ENCODE data around the gene EIF2A.
"Not testable (repeated sequence)": the region's sequence is repeated elsewhere in the genome, so short reads cannot be mapped to it uniquely, and the experiment has no call there.

The EIF2A gene

GRCh38 chr3:150603153-150603979, 56.8 kb downstream of the EIF2A start, which contains the start of gene SELENOT:
Gene SELENOT, plus strand, starts transcription at chr3:150603321. Its CDS starts 42 bp downstream, at chr3:150603363.
- peak; percentile 93 for DNase-seq

GRCh38 chr3:150603980-150604319, 57.4 kb downstream of the EIF2A start:
- no peak for DNase-seq

- DNase-seq = no peak
Measured at GRCh38 chr3:150605998-150606641, 59.5 kb downstream of the EIF2A start.

- DNase-seq = no peak
Measured at GRCh38 chr3:150607267-150608065, 60.9 kb downstream of the EIF2A start.

- DNase-seq = no peak
Measured at GRCh38 chr3:150609988-150610387, 63.4 kb downstream of the EIF2A start.

- no peak for DNase-seq
Measured at GRCh38 chr3:150610785-150611184, 64.2 kb downstream of the EIF2A start.

GRCh38 chr3:150611666-150612065, 65.1 kb downstream of the EIF2A start:
- no peak for DNase-seq

- no peak for DNase-seq
Measured at GRCh38 chr3:150612494-150612893, 65.9 kb downstream of the EIF2A start.

- no peak for DNase-seq
Measured at GRCh38 chr3:150613034-150613433, 66.4 kb downstream of the EIF2A start.

- no peak for DNase-seq
Measured at GRCh38 chr3:150613709-150614480, 67.3 kb downstream of the EIF2A start.

- DNase-seq = no peak
Measured at GRCh38 chr3:150620002-150620689, 73.6 kb downstream of the EIF2A start.

GRCh38 chr3:150622955-150623354, 76.4 kb downstream of the EIF2A start:
- not testable (repeated sequence) for DNase-seq

GRCh38 chr3:150623945-150624344, 77.4 kb downstream of the EIF2A start:
- DNase-seq = no peak

- DNase-seq = no peak
Measured at GRCh38 chr3:150626148-150626930, 79.8 kb downstream of the EIF2A start.

- DNase-seq = no peak
Measured at GRCh38 chr3:150627557-150627956, 81.0 kb downstream of the EIF2A start.

- no peak for DNase-seq
Measured at GRCh38 chr3:150631515-150632221, 85.1 kb downstream of the EIF2A start.

GRCh38 chr3:150635076-150635475, 88.5 kb downstream of the EIF2A start:
- no peak for DNase-seq

GRCh38 chr3:150635526-150635925, 88.9 kb downstream of the EIF2A start:
- DNase-seq = no peak

Data from effector CD8-positive, alpha-beta T cell (primary cell).